Measurements from ENCODE around the gene ATP2A2. TPM values are rescaled to one million over a fixed set of nuclear protein-coding genes. Genes with fewer than 3 reads are reported as not detected.

ATP2A2 gene
- total RNA-seq, 2 experiments from 2014 or later = 95.5 to 98.6 TPM

DNA sequence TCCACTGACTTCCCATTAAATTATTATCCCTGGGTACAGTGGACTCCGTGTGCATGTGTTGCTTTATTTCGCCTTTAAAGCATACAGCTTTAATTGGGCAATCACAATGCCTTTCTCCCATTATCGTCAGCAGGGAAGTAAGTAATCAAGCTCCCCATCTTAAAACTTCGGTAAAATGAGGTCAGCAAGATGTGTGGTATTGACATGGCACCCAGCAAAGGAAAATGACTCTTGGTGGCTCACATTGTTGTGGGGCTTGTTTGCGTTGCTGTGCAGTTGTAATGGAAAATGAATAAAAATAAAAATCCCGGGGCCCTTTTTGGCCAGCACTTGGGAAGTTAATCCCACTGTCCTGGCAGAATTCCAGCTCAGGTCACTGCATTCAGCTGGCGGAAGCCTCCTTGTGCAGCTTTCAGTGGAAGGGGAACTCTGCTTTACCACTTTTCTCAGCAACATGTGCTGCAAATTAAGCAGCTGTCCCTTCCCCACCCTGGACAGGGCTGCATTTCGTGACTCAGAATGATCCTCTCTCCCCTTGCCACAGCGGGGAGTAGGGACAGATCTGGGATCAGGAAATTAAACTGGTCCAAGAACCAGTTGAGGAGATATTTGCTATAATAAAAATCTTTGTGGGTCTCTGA lies 13.9 kb upstream of the ATP2A2 start:
- H3K36me3 Mint-ChIP-seq (ENCODE audit: low read depth) = no peaks in the 10 kb centered on the region
- no peaks in the 10 kb centered on the region for H3K9me3 Mint-ChIP-seq
- CTCF ChIA-PET = interaction anchor here (1.0 kb wide), 1 partner anchor 168 kb away, joined by 4 read pairs; no protein-coding TSS in a partner anchor
- intact Hi-C loops (cut with micrococcal nuclease) = no loop called here
- no peak overlapping the region for H3K4me3 Mint-ChIP-seq
- no peak for DNase-seq
- no peak overlapping the region for H3K27ac Mint-ChIP-seq
- H3K4me1 Mint-ChIP-seq (ENCODE audit: low read depth) = no peaks in the 10 kb centered on the region
- H3K27me3 Mint-ChIP-seq (ENCODE audit: low read depth) = no peaks in the 10 kb centered on the region

DNA sequence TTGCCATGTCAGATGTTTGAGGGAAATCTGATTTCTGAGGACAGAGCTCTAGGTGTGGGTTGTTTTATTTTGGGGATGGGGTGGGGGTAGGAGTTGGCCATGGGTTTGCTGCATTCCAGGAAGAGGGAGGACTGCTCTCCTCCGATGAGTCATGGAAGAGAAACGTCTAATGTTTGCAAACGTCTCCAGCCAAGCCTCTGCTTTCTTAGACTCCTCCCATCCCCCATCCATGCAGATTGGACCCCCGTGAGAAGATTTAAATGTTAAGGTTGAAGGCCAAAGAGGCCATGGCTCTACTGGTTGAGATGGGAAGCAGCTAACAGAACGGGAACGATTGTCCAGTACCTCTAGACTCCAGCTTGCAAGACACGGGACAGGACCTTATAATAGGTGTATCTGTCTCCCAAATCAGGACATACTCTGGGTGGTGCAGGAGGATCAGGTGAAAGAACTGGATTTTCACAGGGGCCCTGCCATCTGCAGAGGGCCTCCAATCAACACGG lies 11.4 kb upstream of the ATP2A2 start:
- H3K4me1 Mint-ChIP-seq (ENCODE audit: low read depth) = no peaks in the 10 kb centered on the region
- intact Hi-C loops (cut with micrococcal nuclease) = no loop called here
- H3K9me3 Mint-ChIP-seq = no peaks in the 10 kb centered on the region
- no peak overlapping the region for H3K27ac Mint-ChIP-seq
- CTCF ChIA-PET = no interaction called here
- H3K27me3 Mint-ChIP-seq (ENCODE audit: low read depth) = no peaks in the 10 kb centered on the region
- H3K36me3 Mint-ChIP-seq (ENCODE audit: low read depth) = no peaks in the 10 kb centered on the region
- no peak for DNase-seq
- no peak overlapping the region for H3K4me3 Mint-ChIP-seq

DNA sequence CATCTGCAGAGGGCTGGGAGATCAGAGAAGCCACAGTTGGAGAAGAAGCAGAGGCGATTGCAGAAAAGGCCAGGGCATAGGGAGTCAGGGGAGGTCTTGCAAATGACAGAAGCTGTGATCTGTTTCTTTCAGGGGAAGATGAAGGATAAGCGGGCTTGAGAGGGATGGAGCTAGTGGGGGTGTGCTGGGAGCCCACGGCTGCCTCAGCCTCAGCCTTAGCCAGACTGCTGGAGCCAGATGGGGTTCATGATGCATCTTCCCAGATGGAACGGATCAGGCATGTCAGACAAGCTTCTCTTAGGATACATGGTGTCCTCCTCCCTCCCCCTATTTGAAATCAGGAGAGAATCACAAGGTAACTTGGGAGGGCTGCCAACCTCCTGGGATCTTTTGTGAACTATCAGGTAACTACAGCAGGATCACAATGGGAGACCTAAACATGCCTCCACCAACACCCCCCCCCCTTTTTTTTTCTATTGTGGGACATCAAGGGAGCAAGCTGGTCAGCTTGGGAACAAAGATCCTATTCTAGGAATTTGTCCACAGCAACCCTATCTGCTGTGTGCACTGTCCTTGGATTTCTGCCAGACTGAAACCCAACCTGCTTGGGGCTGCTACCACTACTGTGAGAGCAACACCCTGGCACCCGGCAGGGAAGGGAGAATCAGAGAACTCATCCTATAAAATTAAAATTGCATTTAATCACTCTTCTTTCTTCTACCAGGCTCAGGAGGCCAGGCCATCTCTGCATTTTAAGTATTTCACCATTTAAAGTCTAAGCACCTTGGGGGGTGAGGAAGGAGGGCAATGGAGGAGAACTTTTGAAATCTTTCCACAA lies 10.7 kb upstream of the ATP2A2 start:
- intact Hi-C loops (cut with micrococcal nuclease) = no loop called here
- no peak for DNase-seq
- H3K36me3 Mint-ChIP-seq (ENCODE audit: low read depth) = no peaks in the 10 kb centered on the region
- no peak overlapping the region for H3K27ac Mint-ChIP-seq
- H3K9me3 Mint-ChIP-seq = no peaks in the 10 kb centered on the region
- CTCF ChIA-PET = interaction anchor here (0.6 kb wide), 1 partner anchor 1653 kb away, joined by 4 read pairs; no protein-coding TSS in a partner anchor
- no peak overlapping the region for H3K4me3 Mint-ChIP-seq
- no peaks in the 10 kb centered on the region for H3K27me3 Mint-ChIP-seq (ENCODE audit: low read depth)
- H3K4me1 Mint-ChIP-seq (ENCODE audit: low read depth) = no peaks in the 10 kb centered on the region

GRCh38 chr12:110271015-110271414 lies 10.0 kb upstream of the ATP2A2 start:
- Mint-ChIP-seq H3K36me3 (ENCODE audit: low read depth) (no peaks in the 10 kb centered on the region), H3K9me3 (no peaks in the 10 kb centered on the region), H3K4me3 (no peak overlapping the region), H3K4me1 (ENCODE audit: low read depth) (no peaks in the 10 kb centered on the region), H3K27me3 (ENCODE audit: low read depth) (no peaks in the 10 kb centered on the region), H3K27ac (no peak overlapping the region)
- CTCF ChIA-PET = interaction anchor here (0.6 kb wide), 1 partner anchor 1653 kb away, joined by 4 read pairs; no protein-coding TSS in a partner anchor
- intact Hi-C loops (cut with micrococcal nuclease) = no loop called here
- DNase-seq = no peak

GRCh38 chr12:110277530-110278254 lies 3.4 kb upstream of the ATP2A2 start:
- Mint-ChIP-seq H3K27me3 (ENCODE audit: low read depth) (no peaks in the 10 kb centered on the region), H3K9me3 (no peaks in the 10 kb centered on the region), H3K27ac (no peak overlapping the region), H3K4me1 (ENCODE audit: low read depth) (peaks cover 10% of the 10 kb centered on the region), H3K4me3 (no peak overlapping the region), H3K36me3 (ENCODE audit: low read depth) (peaks cover 7% of the 10 kb centered on the region)
- intact Hi-C loops (cut with micrococcal nuclease) = no loop called here
- no peak for DNase-seq
- CTCF ChIA-PET = interaction anchor here (0.8 to 1.5 kb wide), 2 partner anchors 153 to 176 kb away, joined by 3 to 4 read pairs; no protein-coding TSS in a partner anchor

GRCh38 chr12:110278255-110278536 lies 2.9 kb upstream of the ATP2A2 start:
- Mint-ChIP-seq H3K4me1 (ENCODE audit: low read depth) (peaks cover 15% of the 10 kb centered on the region), H3K27me3 (ENCODE audit: low read depth) (no peaks in the 10 kb centered on the region), H3K9me3 (no peaks in the 10 kb centered on the region), H3K36me3 (ENCODE audit: low read depth) (peaks cover 12% of the 10 kb centered on the region), H3K27ac (no peak overlapping the region), H3K4me3 (no peak overlapping the region)
- CTCF ChIA-PET = interaction anchor here (0.8 to 1.5 kb wide), 2 partner anchors 153 to 177 kb away, joined by 3 to 4 read pairs; no protein-coding TSS in a partner anchor
- DNase-seq = no peak
- intact Hi-C loops (cut with micrococcal nuclease) = no loop called here

DNA sequence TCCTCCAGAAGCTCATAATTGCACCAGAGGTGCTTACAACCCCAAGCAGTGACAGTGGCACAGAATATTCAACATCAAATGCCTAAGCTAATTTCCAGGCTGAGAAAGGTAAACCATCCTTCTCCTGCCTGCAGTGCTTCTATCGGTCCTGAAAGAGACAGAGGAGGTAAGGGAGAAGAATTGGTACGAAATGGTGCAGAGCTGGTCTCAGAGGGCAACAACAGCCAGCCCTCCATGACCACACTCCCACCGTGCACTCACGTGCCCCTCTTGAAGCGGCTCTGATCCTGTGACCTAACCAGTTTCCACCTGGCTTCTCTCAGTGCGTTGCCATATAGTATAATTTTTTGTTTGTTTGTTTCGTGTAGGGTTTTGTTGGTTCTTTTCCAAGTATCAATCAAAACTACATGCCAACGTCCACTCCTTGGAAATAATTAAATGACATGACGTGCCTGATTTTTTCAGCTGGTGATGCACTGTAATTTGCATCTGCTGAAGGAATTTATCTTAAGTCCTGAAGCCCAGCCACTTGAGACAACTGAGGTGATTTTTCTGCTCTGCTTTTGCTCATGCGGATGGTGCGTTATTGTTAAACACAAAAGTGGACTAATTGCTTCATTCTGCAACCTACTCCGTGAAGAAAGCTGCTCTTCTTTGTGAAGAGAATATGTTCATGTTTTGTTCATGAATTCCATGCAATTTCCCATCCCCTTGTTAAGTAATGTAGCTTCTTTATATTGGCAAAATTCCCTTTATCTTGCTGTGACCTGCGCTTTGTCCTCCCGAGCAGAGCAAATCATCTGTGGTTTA lies 1.3 kb upstream of the ATP2A2 start:
- CTCF ChIA-PET = interaction anchor here (0.5 to 1.2 kb wide), 3 partner anchors 31 to 178 kb away, joined by 3 to 5 read pairs (median 4); no protein-coding TSS in a partner anchor
- peak overlapping the region; percentile 82 for H3K4me3 Mint-ChIP-seq
- H3K9me3 Mint-ChIP-seq = no peaks in the 10 kb centered on the region
- H3K27ac Mint-ChIP-seq = no peak overlapping the region
- peaks cover 31% of the 10 kb centered on the region for H3K4me1 Mint-ChIP-seq (ENCODE audit: low read depth)
- DNase-seq = no peak
- intact Hi-C loops (cut with micrococcal nuclease) = loop anchor here (1.0 to 5.0 kb wide), 8 partner anchors 33 to 777 kb away; partner anchors contain the start of genes ANKRD13A, ARPC3, C12orf76 and PPP1CC
- no peaks in the 10 kb centered on the region for H3K27me3 Mint-ChIP-seq (ENCODE audit: low read depth)
- peaks cover 25% of the 10 kb centered on the region for H3K36me3 Mint-ChIP-seq (ENCODE audit: low read depth)

GRCh38 chr12:110280392-110280778 lies 662 bp upstream of the ATP2A2 start:
- Mint-ChIP-seq H3K4me1 (ENCODE audit: low read depth) (peaks cover 37% of the 10 kb centered on the region), H3K27ac (peak overlapping the region; percentile 74), H3K36me3 (ENCODE audit: low read depth) (peaks cover 31% of the 10 kb centered on the region), H3K27me3 (ENCODE audit: low read depth) (no peaks in the 10 kb centered on the region), H3K4me3 (peak overlapping the region; percentile 82), H3K9me3 (no peaks in the 10 kb centered on the region)
- peak; percentile 69 for DNase-seq
- intact Hi-C loops (cut with micrococcal nuclease) = loop anchor here (1.0 to 5.0 kb wide), 8 partner anchors 32 to 776 kb away; partner anchors contain the start of genes ANKRD13A, ARPC3, C12orf76 and PPP1CC
- CTCF ChIA-PET = interaction anchor here (0.5 to 1.2 kb wide), 3 partner anchors 32 to 179 kb away, joined by 3 to 5 read pairs (median 4); no protein-coding TSS in a partner anchor

DNA sequence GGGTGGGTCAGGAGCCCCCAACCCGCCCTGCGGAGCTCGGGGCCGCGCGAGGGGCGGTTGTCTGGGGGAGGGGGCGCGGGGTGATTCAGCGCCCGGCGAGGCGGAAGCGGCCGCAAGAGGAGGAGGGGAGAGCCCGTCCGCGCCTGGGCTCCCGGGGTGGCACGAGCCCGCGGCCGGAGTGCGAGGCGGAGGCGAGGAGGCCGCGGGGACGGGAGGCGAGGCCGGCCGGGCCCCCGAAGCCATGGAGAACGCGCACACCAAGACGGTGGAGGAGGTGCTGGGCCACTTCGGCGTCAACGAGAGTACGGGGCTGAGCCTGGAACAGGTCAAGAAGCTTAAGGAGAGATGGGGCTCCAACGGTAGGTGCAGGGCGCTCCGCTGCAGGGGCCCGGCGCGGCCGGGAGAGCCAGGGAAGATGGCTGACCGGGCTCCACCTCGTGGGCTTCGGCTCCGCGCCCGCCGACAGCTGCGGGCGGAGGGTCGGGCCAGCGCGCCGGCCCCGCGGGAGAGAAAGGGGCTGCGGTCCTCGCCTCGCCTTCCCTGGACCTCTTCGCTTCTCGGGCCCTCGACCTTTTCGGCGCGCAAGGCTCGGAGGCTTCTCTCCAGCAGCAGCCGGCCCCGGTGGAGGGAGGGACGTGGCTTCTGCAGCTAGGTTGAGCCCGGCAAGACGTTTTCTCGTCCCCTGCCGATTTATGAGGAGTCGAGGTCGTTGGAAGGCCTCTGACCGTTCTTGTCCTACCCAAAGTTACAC lies 677 bp downstream of the ATP2A2 start:
- intact Hi-C loops (cut with micrococcal nuclease) = loop anchor here (1.0 to 5.0 kb wide), 10 partner anchors 31 to 775 kb away; partner anchors contain the start of genes ANAPC7, ANKRD13A, ARPC3 and IFT81
- H3K4me1 Mint-ChIP-seq (ENCODE audit: low read depth) = peaks cover 50% of the 10 kb centered on the region
- peak overlapping the region; percentile 87 for H3K27ac Mint-ChIP-seq
- no peaks in the 10 kb centered on the region for H3K27me3 Mint-ChIP-seq (ENCODE audit: low read depth)
- H3K4me3 Mint-ChIP-seq = peak overlapping the region; percentile 90
- H3K9me3 Mint-ChIP-seq = no peaks in the 10 kb centered on the region
- peak; percentile 49 for DNase-seq
- peaks cover 34% of the 10 kb centered on the region for H3K36me3 Mint-ChIP-seq (ENCODE audit: low read depth)
- CTCF ChIA-PET = interaction anchor here (0.6 to 1.4 kb wide), 3 partner anchors 48 to 222 kb away, joined by 3 to 8 read pairs (median 3); no protein-coding TSS in a partner anchor

DNA sequence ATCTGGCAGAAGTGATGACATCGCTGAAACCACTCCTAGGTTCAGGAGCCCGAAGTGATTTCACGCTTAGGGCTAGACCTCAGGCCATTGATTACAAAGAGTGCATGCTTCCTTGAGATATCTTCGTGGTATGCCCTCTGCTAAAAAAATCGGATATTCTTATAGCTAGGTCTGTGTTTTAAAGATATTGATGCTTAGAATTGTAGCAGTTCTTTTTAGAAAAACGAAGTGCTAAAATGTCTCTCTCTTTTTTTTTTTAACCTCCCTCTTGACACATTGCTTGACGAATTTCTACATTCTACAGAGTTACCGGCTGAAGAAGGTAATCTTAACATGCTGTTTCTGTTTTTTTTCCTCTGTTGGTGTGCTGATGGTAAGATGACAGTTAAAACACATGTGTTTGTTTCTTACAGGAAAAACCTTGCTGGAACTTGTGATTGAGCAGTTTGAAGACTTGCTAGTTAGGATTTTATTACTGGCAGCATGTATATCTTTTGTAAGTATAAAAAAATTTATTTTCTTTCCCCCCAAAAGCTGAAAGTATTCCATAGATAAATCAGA lies 1.3 kb downstream of the ATP2A2 start:
- Mint-ChIP-seq H3K4me1 (ENCODE audit: low read depth) (peaks cover 55% of the 10 kb centered on the region), H3K9me3 (no peaks in the 10 kb centered on the region), H3K27ac (peak overlapping the region; percentile 52), H3K36me3 (ENCODE audit: low read depth) (peaks cover 38% of the 10 kb centered on the region), H3K27me3 (ENCODE audit: low read depth) (no peaks in the 10 kb centered on the region), H3K4me3 (peak overlapping the region; percentile 90)
- DNase-seq = peak; percentile 43
- CTCF ChIA-PET = interaction anchor here (0.7 to 1.4 kb wide), 2 partner anchors 48 to 149 kb away, joined by 3 to 8 read pairs; no protein-coding TSS in a partner anchor
- intact Hi-C loops (cut with micrococcal nuclease) = loop anchor here (5.0 kb wide), 4 partner anchors 65 to 460 kb away; partner anchors contain the start of genes ARPC3, PPP1CC and PPTC7

All from activated naive CD4-positive, alpha-beta T cell treated with anti-CD3 and anti-CD28 coated beads for 36 hours (primary cell).